Muscle layer of duodenum (tissue), 2 donors: ENCODE data around the gene PCDH9.

Experiments
- H3K27ac ChIP-seq: one replicate; pipeline ENCODE4 v1.7.0; 2013; ENCODE audit warnings: mild to moderate bottlenecking, low read length
- H3K27me3 ChIP-seq: one replicate; pipeline ENCODE4 v1.7.0; 2013; ENCODE audit warnings: low read depth, mild to moderate bottlenecking, control low read depth, low read length
- H3K36me3 ChIP-seq, 2 donors: one replicate each; pipeline ENCODE4 v1.7.0; 2013; ENCODE audit warnings: low read length in 2 of 2, control low read depth in 1 of 2, mild to moderate bottlenecking in 1 of 2; ENCODE audit not compliant: insufficient read depth in 2 of 2, control insufficient read depth in 1 of 2
- H3K4me1 ChIP-seq, 2 donors: one replicate each; pipeline ENCODE4 v1.7.0; 2013; ENCODE audit warnings: low read length in 2 of 2, mild to moderate bottlenecking in 2 of 2, control low read depth in 1 of 2, moderate library complexity in 1 of 2; ENCODE audit not compliant: insufficient read depth in 2 of 2, control insufficient read depth in 1 of 2
- H3K4me3 ChIP-seq, 2 donors: one replicate each; pipeline ENCODE4 v1.7.0; 2013; ENCODE audit warnings: low read length in 2 of 2, low read depth in 1 of 2, mild to moderate bottlenecking in 1 of 2
- H3K9me3 ChIP-seq, 2 donors: one replicate each; pipeline ENCODE4 v1.7.0; 2013; ENCODE audit warnings: low read length in 2 of 2, control low read depth in 1 of 2, mild to moderate bottlenecking in 1 of 2; ENCODE audit not compliant: control insufficient read depth in 1 of 2
- donor health status: healthy.

PCDH9 gene

DNA sequence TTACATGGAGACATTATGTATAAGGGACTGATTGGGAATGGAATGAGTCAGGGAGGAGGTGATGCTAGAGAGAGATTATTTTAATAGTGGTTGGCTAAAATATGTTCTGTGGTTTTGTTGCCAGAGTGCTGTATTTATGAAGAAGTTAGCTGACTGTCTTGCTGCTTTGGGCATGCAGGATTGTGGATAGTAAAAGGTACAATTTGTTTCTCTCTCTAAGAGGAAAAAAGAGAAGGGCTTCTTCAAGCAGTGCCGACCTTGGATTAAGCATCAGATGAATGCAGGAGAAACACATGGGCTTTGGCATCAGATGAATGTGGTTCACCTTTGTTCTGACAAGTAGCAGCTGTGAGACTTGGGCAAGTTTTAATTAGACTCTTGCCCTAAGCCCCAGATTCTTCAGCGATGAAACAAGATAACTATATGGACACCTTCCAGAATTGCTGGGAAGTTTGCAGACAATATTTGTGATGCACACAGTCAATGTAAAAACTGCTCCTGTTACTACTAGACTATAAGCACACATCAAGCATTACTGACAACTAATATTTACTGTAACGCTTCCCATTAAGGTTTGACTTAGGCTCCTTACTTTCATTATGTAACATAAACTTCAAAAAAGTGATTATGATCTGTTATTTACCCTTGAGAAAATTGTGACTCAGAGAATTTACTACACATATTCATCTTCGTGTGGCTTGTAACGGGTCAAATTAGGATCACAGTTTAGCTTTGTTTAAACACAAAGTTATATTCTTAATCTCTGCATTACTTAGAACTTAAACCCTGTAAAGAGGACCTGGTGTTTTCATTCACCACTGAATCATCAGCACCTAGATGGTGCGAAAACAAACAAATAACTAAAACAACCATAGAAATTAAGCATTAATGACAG lies 824.0 kb downstream of the PCDH9 start:
- Histone ChIP-seq H3K27ac (no peak overlapping the region), H3K27me3 (no peaks in the 10 kb centered on the region), H3K9me3 (no peaks in the 10 kb centered on the region), H3K4me1 (no peaks in the 10 kb centered on the region), H3K4me3 (no peak overlapping the region), H3K36me3 (no peaks in the 10 kb centered on the region)

DNA sequence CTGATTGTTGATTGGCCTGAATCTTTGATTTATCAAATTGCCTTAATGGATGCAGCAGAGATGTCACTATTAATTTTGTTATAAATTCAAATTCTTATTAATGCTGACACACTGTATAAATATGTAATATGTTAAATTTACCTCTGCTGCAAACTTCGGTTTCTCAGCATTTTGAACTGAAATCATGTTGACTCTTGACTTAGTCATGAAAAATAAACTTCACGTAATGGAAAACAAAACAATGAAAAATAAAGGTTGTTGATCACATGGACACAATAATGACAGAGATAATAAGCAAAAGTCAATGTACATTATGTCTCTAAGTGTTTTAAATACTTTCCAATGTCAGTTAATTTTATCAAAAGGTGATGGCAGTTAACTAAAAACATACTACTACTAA lies 827.6 kb downstream of the PCDH9 start:
- Histone ChIP-seq H3K9me3 (no peaks in the 10 kb centered on the region), H3K36me3 (no peaks in the 10 kb centered on the region), H3K27me3 (no peaks in the 10 kb centered on the region), H3K4me3 (no peak overlapping the region), H3K4me1 (no peaks in the 10 kb centered on the region), H3K27ac (no peak overlapping the region)

DNA sequence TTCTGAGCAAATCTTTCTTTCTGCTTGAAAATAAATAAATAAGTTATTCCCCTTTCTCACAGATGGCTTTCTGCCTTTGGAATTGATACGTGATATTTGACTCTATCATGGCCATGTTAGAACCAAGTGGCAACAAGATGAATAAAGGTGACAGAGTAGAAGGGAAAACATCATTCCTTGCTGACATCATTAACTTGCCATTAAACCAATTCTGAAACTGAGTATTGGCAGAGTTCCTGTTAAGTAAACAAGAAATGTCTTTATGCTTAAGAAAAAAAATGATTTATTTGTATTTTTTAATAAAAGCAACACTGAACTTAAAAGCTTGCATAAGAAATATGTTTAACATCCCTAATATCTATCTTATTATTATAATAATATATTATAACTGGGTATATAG lies 828.1 kb downstream of the PCDH9 start:
- no peak overlapping the region for H3K27ac ChIP-seq

DNA sequence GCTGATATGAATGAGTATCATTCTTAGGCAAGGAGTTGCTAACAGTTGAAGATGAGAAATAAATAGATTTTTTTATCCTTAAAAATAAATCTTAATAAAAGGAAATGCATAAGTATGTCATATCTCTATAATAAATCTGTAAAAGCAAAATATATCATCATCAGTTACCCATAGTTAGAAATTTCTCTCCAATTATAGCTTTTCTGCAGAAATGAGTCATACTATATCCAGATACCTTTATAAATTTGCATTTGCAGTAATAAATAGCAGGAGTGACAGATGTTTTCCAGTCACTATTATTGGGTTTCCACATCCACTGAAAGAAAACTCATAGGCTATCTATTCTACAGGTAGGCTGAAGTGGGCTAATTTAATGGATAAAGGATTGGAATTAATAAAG lies 829.8 kb downstream of the PCDH9 start:
- H3K9me3 ChIP-seq: no peaks in the 10 kb centered on the region
- H3K27me3 ChIP-seq: no peaks in the 10 kb centered on the region
- no peaks in the 10 kb centered on the region for H3K4me1 ChIP-seq
- no peak overlapping the region for H3K27ac ChIP-seq
- no peak overlapping the region for H3K4me3 ChIP-seq
- no peaks in the 10 kb centered on the region for H3K36me3 ChIP-seq

More for the DNA sequence above, 828.1 kb downstream of the PCDH9 start:
- H3K9me3 ChIP-seq: no peaks in the 10 kb centered on the region
- H3K4me3 ChIP-seq: no peak overlapping the region
- no peaks in the 10 kb centered on the region for H3K27me3 ChIP-seq
- no peaks in the 10 kb centered on the region for H3K4me1 ChIP-seq
- H3K36me3 ChIP-seq: no peaks in the 10 kb centered on the region

DNA sequence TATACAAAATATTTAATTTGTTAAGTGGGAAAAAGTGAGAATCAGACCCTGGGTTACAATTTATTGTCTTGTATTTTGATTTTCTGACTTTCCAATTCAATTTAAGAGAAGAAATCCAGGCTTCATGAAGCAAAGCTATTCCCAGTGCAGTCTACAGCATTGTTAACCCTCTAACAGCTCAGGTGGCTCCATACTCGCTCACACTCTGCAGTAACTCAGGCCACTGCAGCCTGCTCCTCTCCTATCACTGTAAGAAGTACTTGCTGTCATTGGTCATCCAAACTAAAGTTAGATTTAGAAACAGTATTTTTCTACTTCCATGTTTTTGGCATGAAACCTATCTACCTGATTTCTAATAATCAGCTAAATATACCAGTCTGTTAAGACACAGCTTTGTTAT lies 830.3 kb downstream of the PCDH9 start:
- Histone ChIP-seq H3K9me3 (no peaks in the 10 kb centered on the region), H3K4me1 (no peaks in the 10 kb centered on the region), H3K36me3 (no peaks in the 10 kb centered on the region), H3K27ac (no peak overlapping the region), H3K4me3 (no peak overlapping the region), H3K27me3 (no peaks in the 10 kb centered on the region)

DNA sequence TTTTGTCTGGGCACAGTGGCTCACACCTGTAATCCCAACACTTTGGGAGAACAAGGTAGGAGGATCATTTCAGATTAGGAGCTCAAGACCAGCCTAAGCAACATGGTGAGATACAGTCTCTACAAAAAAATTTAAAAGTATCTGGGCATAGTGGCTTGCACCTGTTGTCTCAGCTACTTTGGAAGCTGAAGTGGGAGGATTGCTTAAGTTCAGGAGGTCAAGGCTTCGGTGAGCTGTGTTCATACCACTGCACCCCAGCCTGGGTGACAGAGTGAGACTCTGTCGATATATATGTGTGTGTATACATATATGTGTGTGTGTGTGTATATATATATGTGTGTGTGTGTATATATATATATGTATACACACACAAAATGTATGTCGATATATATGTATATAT lies 833.0 kb downstream of the PCDH9 start:
- Histone ChIP-seq H3K36me3 (no peaks in the 10 kb centered on the region), H3K27ac (no peak overlapping the region), H3K9me3 (no peaks in the 10 kb centered on the region), H3K4me1 (no peaks in the 10 kb centered on the region), H3K4me3 (no peak overlapping the region), H3K27me3 (no peaks in the 10 kb centered on the region)

DNA sequence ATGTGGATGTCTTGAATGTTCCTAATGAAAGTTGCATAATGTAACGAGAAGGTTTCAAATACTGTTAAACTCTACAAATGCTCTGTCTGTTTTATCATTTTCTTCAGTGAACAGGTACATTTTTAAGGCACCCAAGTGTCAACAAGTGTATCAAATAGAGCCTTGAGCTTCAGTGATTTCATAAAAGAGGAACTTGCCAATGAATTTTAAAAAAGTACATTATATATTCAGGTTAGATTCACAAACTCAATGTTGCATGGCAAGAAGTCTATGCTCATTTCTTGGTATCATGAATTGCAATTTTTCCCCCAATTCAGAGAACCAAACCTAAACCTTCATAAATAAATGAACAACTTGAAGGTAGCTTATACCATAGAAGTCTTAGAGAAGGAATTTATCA lies 838.8 kb downstream of the PCDH9 start:
- H3K9me3 ChIP-seq: no peaks in the 10 kb centered on the region
- H3K4me1 ChIP-seq: no peaks in the 10 kb centered on the region
- no peak overlapping the region for H3K4me3 ChIP-seq
- no peaks in the 10 kb centered on the region for H3K36me3 ChIP-seq
- no peak overlapping the region for H3K27ac ChIP-seq
- H3K27me3 ChIP-seq: no peaks in the 10 kb centered on the region

DNA sequence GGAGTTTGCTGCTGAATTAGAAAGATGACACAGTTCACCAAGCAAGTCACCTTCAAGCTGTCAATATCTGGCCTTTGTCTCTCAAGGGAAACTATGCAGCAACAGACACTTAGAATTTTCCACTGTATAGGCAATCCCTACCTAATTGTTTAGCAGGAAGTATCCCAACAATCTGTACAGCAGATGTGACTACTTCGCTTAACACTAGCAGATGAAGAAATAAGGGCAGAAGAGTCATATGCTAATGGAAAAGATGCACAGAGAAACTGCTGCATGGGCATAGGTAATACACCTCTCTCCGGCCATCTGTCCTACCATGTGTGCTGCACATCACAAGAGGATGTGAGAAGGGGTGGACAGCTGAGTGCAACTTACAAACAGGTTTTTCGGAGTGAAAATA lies 851.2 kb downstream of the PCDH9 start:
- Histone ChIP-seq H3K36me3 (no peaks in the 10 kb centered on the region), H3K4me3 (no peak overlapping the region), H3K4me1 (no peaks in the 10 kb centered on the region), H3K27me3 (no peaks in the 10 kb centered on the region), H3K27ac (no peak overlapping the region), H3K9me3 (no peaks in the 10 kb centered on the region)

DNA sequence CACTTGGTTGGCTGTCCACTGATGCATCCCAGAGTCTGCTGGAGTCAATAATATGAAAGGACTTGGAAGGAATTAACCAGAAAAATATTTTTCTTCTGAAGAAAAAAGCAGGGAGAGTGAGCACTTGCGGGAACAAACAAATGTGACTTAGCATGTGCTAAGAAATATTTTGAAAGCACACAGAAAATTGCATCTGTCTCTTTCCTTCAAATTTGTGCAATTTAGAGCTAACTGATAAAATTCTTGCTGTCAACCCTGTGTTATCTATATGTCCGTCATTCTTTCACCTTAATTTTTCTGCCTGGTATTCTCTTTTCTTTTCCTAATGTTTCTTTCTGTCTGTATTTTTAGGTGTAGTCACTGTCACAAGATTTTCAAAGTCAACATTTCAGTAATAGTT lies 852.6 kb downstream of the PCDH9 start:
- Histone ChIP-seq H3K27me3 (no peaks in the 10 kb centered on the region), H3K4me3 (no peak overlapping the region), H3K27ac (no peak overlapping the region), H3K9me3 (no peaks in the 10 kb centered on the region), H3K36me3 (no peaks in the 10 kb centered on the region), H3K4me1 (no peaks in the 10 kb centered on the region)

DNA sequence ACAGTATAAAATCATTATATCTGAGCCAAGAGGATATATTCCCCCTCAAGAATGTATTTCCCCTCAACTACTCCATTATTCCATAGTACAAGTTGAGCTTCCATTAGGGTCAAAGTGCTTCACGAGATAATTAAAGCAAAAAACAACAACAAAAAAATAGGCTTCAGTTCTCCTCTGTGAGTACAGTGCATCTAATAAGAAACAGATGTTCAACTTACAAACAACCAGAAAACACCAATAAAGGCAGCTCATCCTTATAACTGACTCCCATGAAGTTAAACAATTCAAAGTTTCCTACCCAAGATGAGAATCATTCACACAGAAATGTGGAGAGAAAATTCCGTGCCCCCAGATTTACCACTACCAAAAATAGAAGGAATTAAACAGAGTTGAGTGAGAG lies 854.4 kb downstream of the PCDH9 start:
- no peak overlapping the region for H3K4me3 ChIP-seq
- H3K27ac ChIP-seq: no peak overlapping the region
- no peaks in the 10 kb centered on the region for H3K36me3 ChIP-seq
- no peaks in the 10 kb centered on the region for H3K4me1 ChIP-seq
- H3K9me3 ChIP-seq: no peaks in the 10 kb centered on the region
- no peaks in the 10 kb centered on the region for H3K27me3 ChIP-seq

DNA sequence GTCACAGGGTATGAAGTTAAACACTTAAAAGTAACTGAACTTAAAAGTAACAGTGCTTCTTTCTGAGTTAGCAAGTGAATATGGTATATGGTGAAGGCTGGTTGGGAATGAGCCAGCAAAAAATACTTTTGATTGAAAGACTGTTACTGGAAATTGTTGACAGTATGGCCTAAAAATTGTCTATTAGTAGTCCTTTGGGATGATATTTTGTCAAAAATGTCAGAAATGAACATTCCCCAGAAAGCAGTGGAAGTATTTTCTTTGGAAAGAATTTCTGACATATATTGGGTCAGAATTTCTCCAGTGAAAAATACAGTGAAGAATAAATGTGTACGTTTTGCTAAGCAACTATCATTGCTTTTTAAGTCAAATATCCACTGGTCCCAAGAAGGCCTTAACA lies 860.5 kb downstream of the PCDH9 start:
- Histone ChIP-seq H3K4me3 (no peak overlapping the region), H3K27ac (no peak overlapping the region), H3K36me3 (no peaks in the 10 kb centered on the region), H3K27me3 (no peaks in the 10 kb centered on the region), H3K4me1 (no peaks in the 10 kb centered on the region), H3K9me3 (no peaks in the 10 kb centered on the region)

DNA sequence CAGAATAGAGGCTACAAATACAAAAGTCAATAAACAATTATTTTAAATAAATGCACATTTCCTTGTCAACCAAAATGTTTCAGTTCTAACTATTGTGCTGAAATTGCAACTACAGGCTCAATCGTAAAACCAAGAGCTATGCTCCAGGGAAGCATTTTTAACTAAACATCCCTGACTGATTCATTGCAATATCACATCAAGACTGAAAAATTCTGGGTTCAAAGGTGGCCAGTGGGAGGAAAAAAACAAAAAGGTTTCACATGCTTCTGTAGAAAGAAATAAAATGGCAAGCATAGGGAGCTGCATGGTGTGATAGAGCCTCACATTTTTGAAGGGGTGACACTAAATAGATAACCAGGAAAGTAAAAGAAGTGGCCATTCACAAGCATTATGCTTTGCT lies 862.8 kb downstream of the PCDH9 start:
- H3K4me1 ChIP-seq: no peaks in the 10 kb centered on the region
- no peaks in the 10 kb centered on the region for H3K9me3 ChIP-seq
- no peaks in the 10 kb centered on the region for H3K27me3 ChIP-seq
- no peak overlapping the region for H3K4me3 ChIP-seq
- no peak overlapping the region for H3K27ac ChIP-seq
- H3K36me3 ChIP-seq: no peaks in the 10 kb centered on the region
